ENCODE results near the gene ADAMTSL5. TPM values are rescaled to one million over a fixed set of nuclear protein-coding genes. Genes with fewer than 3 reads are reported as not detected.

The ADAMTSL5 gene
- total RNA-seq, 4 donors from 2014 or later: 1.3 to 9.7 (median 3.6) TPM

GRCh38 chr19:1459479-1459878, 53.3 kb downstream of the ADAMTSL5 start:
- WGBS, 2 donors (ENCODE audit: low coverage in 1 of 2): 50% methylated on average over 2 of the region's 9 CpGs; no CpG with 5 or more reads in 1 of the 2 donors
- Histone ChIP-seq H3K36me3 (peaks cover 0 to 26% of the 10 kb centered on the region in 2 donors), H3K27ac (no peak overlapping the region), H3K9me3 (no peaks in the 10 kb centered on the region), H3K27me3 (peaks cover 55% of the 10 kb centered on the region), H3K4me3 (no peak overlapping the region), H3K4me1 (peaks cover 0 to 28% (median 6%) of the 10 kb centered on the region in 3 donors)
- no peak for TF ChIP-seq POLR2AphosphoS5 (IDR thresholded peaks at IDR 0.05)
- no peak for ATAC-seq

GRCh38 chr19:1457892-1458291, 54.9 kb downstream of the ADAMTSL5 start:
- Histone ChIP-seq H3K27me3 (peaks cover 57% of the 10 kb centered on the region), H3K4me3 (no peak overlapping the region), H3K27ac (no peak overlapping the region), H3K9me3 (no peaks in the 10 kb centered on the region), H3K36me3 (peaks cover 0 to 26% of the 10 kb centered on the region in 2 donors), H3K4me1 (peaks cover 0 to 41% (median 14%) of the 10 kb centered on the region in 3 donors)
- no peak for ATAC-seq
- no peak for TF ChIP-seq CTCF (IDR thresholded peaks at IDR 0.05)
- TF ChIP-seq EP300 (IDR thresholded peaks at IDR 0.05): no peak
- TF ChIP-seq POLR2AphosphoS5 (IDR thresholded peaks at IDR 0.05): no peak
- no peak for TF ChIP-seq POLR2A (IDR thresholded peaks at IDR 0.05)
- WGBS, 2 donors (ENCODE audit: low coverage in 1 of 2): 74% methylated on average over 6 of the region's 16 CpGs; no CpG with 5 or more reads in 1 of the 2 donors

- WGBS, 2 donors (ENCODE audit: low coverage in 1 of 2): 50% methylated on average over 2 of the region's 48 CpGs; no CpG with 5 or more reads in 1 of the 2 donors
- Histone ChIP-seq H3K4me1 (peaks cover 0 to 48% (median 14%) of the 10 kb centered on the region in 3 donors), H3K9me3 (no peaks in the 10 kb centered on the region), H3K27ac (no peak overlapping the region), H3K4me3 (no peak overlapping the region), H3K27me3 (peaks cover 63% of the 10 kb centered on the region), H3K36me3 (peaks cover 0 to 26% of the 10 kb centered on the region in 2 donors)
- TF ChIP-seq CTCF (IDR thresholded peaks at IDR 0.05): peak in 1 of 4 experiments; percentile 11
- TF ChIP-seq POLR2AphosphoS5 (IDR thresholded peaks at IDR 0.05): no peak
- no peak for ATAC-seq
These were observed 55.6 kb downstream of the ADAMTSL5 start for GRCh38 chr19:1457031-1457739.

- Histone ChIP-seq H3K27ac (no peak overlapping the region), H3K27me3 (peaks cover 72% of the 10 kb centered on the region), H3K36me3 (peaks cover 0 to 18% of the 10 kb centered on the region in 2 donors), H3K4me1 (peaks cover 0 to 56% (median 14%) of the 10 kb centered on the region in 3 donors), H3K4me3 (no peak overlapping the region), H3K9me3 (no peaks in the 10 kb centered on the region)
- TF ChIP-seq POLR2A (IDR thresholded peaks at IDR 0.05) (no peak), EP300 (IDR thresholded peaks at IDR 0.05) (no peak), POLR2AphosphoS5 (IDR thresholded peaks at IDR 0.05) (no peak), CTCF (IDR thresholded peaks at IDR 0.05) (no peak)
- WGBS, 2 donors (ENCODE audit: low coverage in 1 of 2): no CpG with 5 or more reads among the region's 43 CpGs
- ATAC-seq: no peak
These were observed 56.5 kb downstream of the ADAMTSL5 start for GRCh38 chr19:1456121-1456900.

GRCh38 chr19:1455336-1456120, 57.3 kb downstream of the ADAMTSL5 start:
- WGBS, 2 donors (ENCODE audit: low coverage in 1 of 2): 5% methylated on average over 4 to 19 of the region's 42 CpGs

More at GRCh38 chr19:1455336-1456120, 57.3 kb downstream of the ADAMTSL5 start:
- no peak for TF ChIP-seq EP300 (IDR thresholded peaks at IDR 0.05)
- TF ChIP-seq POLR2AphosphoS5 (IDR thresholded peaks at IDR 0.05): no peak
- no peak for TF ChIP-seq CTCF (IDR thresholded peaks at IDR 0.05)
- TF ChIP-seq POLR2A (IDR thresholded peaks at IDR 0.05): no peak
- H3K9me3 ChIP-seq: no peaks in the 10 kb centered on the region
- peaks cover 0 to 10% of the 10 kb centered on the region in 2 donors for H3K36me3 ChIP-seq
- H3K4me3 ChIP-seq: no peak overlapping the region
- H3K27me3 ChIP-seq: peaks cover 80% of the 10 kb centered on the region
- peaks cover 0 to 57% (median 14%) of the 10 kb centered on the region in 3 donors for H3K4me1 ChIP-seq
- ATAC-seq: peak; percentile 12
- no peak overlapping the region for H3K27ac ChIP-seq

Measured in gastroesophageal sphincter (tissue), 4 donors.